GM18858 (cell line): ENCODE data around the gene SIGLEC12.

Source experiments
- ATAC-seq: cut with Tn5 transposase; IDR thresholded peaks from one replicate; pipeline ENCODE4 v1.9.1; 2021; ENCODE audit not compliant: unreplicated experiment

SIGLEC12 gene

DNA sequence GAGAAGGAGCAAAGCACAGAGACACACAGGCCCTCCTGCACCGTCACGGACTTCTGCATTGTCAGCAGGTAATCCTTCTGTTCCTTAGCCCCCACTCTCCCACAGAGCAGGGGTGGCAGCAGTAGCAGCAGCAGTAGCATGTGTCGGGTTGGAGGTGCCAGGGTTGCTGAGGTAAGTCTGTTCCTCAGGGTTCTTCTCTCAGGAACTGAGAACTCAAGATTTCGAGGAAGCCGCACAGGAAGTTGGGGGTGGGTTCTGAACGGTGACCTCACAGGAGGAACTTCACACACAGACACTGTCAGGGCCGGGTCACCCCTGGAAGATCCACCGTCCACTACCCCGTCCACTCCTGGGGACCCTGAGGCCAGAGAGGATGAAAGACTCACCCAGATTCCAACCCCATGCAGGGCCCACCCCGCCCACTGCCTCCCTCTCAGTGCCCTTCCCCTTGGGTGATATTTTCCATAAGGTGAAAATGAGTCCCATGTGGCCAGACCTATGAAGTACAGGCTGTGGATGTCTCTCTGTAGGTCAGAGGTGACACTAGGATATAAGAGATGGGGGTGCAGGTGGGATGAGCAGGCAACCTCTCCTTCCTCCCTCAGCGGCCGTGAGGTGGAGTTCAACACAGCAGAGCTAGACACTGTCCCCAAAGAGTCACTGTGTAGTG lies at the start of gene SIGLEC12:
SIGLEC12 (minus strand) TSS at position 207 of the 670 bp plus-strand sequence; CDS start at position 140, 67 bp downstream.
- ATAC-seq: no peak

DNA sequence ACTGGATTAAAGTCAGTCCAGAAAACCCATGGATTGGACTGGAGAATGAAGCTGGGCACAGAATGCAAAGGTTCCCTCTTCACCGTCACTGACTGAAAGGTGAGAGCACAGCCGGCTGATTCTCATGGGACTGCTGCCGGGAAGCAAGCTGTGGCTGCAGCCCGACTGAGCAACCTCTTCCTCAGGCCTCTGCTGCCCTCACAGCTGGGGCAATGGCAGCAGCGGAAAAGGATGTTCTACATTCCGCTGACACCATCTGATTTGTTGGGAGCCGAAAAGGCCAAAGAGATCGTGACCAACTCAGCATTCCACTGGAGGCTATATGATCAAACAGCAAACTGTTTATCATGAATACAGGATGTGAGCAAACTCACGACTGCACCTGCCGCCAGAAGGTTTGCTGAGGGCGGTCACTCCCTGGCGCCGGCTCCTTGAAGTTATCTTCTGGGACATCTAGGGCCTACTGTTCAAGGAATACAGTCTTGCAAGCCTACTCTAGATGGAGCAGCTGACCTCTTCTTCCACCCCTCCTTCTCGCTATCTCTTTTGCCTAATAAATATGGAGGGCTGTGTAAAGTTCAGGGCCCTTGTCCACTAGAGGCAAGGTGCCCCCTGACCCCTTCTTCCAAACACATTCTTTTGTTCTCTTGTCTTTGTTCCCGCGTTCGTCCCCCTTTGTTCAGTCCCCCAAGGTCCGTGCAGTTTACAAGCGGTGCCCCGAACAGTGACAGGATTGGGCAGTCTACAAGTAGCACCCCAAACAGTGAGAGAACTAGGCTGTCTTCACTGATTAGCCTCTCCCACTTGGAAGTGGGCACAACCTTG lies 49.5 kb upstream of the SIGLEC12 start:
- no peak for ATAC-seq

GRCh38 chr19:51549533-51550324 lies 48.1 kb upstream of the SIGLEC12 start:
- ATAC-seq: no peak

- ATAC-seq: no peak
Measured at GRCh38 chr19:51548891-51549305, 47.3 kb upstream of the SIGLEC12 start.

- no peak for ATAC-seq
Measured at GRCh38 chr19:51548213-51548651, 46.6 kb upstream of the SIGLEC12 start.

- ATAC-seq: no peak
Measured at GRCh38 chr19:51547397-51548212, 46.0 kb upstream of the SIGLEC12 start.

DNA sequence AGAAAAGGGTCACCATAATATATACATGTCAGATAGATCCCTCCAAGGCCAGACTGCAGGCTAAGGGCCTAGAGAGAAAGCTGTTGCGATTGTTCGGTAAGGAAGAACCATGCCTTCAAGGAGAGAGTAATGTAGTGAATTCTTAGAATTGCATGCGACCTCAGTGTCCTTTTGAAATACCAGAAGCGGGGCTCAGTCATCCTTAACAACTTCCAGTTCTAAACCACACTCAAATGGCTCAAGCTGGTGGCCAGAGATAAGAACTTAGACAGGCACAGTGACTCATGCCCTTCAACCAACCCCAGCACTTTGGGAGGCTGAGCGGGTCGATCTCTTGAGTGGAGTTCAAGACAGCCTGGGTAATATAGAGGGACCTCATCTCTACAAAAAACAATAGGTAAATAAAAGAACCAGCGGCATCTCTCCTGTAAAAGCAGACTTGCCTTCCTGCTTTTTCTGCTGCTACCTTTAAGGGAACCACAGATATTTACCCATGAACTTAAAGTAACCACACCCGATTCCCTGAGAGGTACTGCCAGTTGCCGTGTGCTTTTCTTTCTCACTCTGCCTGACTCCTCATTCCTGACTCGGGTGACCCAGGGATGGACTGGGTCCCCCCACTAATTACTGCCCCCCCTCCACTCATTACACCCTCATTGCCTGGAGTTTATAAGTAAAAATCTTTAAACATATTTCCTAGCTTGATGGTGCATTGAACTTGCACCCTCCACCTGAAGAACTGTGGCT lies 45.2 kb upstream of the SIGLEC12 start:
- ATAC-seq: no peak

DNA sequence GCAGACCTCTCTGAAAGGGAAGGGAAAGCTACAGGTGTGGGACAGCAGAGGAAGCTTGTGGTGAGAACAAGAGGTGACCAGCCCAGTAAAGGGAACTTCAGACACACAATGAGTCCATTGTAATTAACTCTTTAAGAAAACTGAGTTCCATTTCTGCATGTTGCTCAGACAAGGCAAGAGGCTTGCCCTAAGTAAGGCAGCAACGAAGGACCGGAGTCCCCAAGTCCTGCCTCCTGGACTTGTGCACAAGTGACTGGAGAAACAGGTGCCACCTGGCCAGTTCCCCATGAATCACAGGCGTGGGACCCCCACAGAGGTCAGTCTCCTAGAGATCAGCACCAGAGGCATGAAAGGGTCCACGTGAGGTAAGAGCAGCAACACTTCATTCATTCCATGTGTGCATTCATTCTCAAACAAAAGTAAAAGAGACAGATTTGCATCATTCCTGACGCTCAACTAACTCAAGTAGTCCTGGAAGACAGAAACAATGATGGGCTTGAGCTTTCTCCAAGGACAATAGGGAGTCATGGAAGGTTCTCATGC lies 44.6 kb upstream of the SIGLEC12 start:
- ATAC-seq: no peak

DNA sequence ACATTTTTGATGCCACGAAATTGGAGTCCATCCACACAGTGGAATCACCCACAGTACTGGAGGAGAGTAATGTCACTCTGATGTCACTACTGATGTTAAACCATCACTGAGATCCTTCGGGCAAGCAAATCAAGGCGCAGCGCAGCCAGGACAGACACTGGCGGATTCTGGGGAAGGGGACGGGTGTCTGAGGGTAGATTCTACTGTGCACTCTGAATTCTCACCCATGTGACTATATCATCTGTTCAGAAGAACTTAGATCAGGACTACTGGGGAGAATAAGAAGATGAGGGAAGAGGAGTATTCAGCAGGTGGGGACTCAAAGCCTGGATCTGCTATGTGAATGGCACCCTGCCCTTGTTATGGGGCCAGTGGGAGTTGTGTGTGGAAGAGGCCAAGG lies 42.4 kb upstream of the SIGLEC12 start:
- no peak for ATAC-seq

DNA sequence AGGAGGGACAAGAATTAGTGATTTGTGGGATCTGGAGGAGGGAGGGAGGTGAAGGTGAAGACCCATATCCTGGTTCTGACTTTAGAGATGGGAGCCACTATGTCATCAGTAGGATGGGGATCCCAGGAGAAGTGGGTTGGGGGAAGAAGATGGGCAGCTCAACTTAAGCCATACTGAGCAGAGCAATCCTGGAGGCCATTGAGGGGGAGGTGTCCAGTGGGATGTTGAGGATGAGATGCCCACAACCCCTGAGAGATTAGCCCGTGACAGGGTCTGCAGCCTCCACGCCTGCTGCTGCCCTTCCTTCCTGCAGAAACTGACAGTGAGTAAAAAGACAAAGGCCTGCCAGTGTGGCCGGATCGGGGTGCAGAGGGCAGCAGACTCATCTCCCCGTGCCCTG lies 41.1 kb upstream of the SIGLEC12 start:
- ATAC-seq: no peak

- no peak for ATAC-seq
Measured at GRCh38 chr19:51541458-51542357, 40.1 kb upstream of the SIGLEC12 start.

GRCh38 chr19:51539821-51540366 lies 38.3 kb upstream of the SIGLEC12 start:
- ATAC-seq: no peak

DNA sequence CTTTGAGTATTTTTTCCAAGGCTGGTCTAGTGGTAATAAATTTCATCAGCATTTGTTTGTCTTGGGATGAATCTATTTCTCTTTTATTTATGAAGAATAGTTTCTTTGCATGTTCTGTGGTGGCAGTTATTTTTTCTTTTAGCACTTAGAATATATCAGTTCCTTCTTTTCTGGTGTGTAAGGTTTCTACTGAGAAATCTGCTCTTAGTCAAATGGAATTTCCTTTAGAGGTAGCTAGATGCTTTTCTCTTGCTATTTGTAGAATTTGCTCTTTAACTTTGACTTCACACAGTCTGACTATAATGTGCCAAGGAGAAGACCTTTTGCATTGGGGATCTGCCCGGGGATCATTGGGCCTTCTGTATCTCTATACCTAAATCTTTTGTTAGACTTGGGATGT lies 33.9 kb upstream of the SIGLEC12 start:
- no peak for ATAC-seq

GRCh38 chr19:51531349-51532315 lies 30.0 kb upstream of the SIGLEC12 start, which contains the start of gene SIGLEC6:
Gene SIGLEC6 (minus strand): TSS chr19:51531670. CDS start chr19:51531648, 22 bp downstream.
- ATAC-seq: no peak

GRCh38 chr19:51530616-51531015 lies 29.0 kb upstream of the SIGLEC12 start:
- no peak for ATAC-seq

GRCh38 chr19:51529301-51529700 lies 27.7 kb upstream of the SIGLEC12 start:
- ATAC-seq: no peak

DNA sequence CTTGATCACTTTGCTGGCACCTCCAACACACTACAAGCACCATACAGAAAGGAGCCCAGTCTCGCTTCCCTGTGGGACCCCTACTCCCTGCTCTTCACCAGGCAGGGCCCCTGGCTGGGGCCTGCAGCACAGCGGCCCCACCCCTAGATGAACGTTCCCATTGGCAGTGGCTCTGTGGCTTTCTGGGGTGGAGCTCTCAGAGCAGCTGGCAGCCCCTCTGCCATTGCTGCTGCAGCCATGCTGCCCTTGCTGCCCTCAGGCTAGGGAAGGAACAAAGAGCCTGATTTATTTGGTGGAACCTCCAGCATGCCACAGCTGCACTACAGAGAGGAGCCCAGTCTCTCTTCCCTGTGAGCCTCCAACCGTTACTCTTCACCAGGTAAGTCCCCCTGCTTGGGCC lies 24.1 kb upstream of the SIGLEC12 start:
- no peak for ATAC-seq
